Activated CD8-positive, alpha-beta memory T cell treated with anti-CD3 and anti-CD28 coated beads for 24 hours (primary cell): ENCODE results near the gene SUSD6.

Source experiments
- DNase-seq: peaks from one replicate; pipeline ENCODE4 v3.0.0-alpha.2; 2020

Gene SUSD6

DNA sequence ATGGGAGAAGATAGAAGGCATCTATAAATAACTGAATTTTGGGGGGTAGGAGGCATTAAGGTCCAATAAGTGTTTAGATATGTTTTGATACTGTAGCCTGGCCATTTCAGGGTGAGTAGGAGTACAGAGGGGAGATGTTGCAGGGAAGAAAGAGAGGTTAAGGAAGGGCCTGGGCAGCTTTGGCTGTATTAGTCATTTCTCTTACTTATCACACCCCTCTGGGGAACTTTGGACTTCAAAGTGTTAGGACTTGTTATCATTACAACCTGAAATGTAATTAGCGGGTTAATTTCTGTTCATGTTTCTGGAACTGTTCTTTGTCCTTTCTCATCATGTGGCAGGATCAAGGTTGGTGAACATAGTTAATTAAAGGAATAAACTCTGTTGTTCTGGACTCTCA, 40.3 kb downstream of the SUSD6 start:
- DNase-seq: no peak

DNA sequence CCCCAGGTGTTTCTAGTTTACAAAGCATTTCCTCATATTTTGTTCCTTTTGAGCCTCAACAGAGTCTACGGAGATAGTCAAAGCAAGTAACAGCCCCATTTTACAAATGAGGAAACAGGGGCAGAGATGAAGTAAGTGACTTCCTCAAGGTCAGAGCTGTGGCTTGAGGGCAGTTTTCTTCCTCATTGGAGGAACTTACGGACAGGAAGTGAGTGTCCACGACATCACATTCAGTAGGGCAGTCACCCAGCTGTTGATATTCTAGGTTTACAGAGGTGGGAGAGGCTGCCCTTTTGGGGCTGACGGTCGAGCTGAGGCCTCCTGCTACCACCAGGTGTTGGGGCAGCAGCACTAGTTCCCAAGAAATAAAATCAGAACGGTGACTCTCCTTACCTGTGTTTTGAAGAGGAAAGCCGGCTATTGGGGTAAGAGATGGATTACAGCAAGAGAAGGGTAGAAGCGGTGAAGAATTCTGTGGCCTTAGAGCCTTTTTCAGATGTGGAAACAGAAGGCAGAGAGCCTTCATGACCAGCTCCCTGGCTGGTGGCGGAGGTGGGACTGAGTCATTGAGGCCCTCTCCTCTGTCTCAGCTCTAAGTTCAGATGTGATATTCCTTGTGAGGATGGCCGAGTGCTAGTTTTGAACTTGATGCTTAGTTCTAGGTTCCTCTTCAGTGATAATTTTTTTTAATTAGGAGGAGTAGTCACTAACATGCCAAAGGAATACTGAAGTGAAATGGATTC, 41.7 kb downstream of the SUSD6 start:
- DNase-seq: no peak

DNA sequence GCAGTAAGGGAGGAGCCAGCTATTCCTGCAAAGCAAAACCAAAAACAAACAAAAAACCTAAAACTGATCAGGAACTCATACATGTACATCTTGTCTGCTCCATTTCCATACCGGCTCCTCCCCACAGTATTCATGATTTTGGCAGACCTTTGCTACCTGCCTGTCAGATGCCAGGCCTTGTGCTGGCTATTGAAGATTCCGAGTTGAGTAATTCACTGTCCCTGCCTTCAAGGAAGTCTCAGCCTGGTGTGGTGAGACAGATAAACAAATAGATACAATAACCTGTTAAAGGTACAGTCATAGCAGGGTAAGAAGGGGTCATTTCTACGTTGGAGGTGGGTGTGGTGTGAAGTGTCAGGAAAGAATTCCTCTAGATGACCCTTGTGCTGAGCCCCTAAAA, 42.7 kb downstream of the SUSD6 start:
- no peak for DNase-seq

DNA sequence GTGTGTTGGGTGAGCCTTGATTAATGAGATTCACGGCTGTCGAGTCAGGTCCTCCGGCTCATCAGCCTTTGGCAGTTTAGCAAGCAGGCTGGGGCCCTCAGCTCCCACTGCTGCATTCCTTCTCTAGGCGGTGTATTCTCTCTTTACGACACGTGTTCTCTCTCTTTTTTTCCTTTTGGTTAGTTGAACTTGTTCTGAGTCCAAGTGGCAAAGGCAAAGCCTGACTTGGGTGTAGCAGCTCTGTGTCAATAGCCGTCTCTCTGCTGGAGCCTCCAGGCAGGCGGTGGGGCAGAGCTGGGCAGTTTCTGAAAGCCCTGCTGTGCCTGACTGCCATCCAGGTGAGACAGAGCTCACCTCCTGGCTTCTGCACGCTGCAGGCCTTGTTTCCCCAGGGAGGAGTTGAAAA, 46.6 kb downstream of the SUSD6 start:
- DNase-seq: no peak

DNA sequence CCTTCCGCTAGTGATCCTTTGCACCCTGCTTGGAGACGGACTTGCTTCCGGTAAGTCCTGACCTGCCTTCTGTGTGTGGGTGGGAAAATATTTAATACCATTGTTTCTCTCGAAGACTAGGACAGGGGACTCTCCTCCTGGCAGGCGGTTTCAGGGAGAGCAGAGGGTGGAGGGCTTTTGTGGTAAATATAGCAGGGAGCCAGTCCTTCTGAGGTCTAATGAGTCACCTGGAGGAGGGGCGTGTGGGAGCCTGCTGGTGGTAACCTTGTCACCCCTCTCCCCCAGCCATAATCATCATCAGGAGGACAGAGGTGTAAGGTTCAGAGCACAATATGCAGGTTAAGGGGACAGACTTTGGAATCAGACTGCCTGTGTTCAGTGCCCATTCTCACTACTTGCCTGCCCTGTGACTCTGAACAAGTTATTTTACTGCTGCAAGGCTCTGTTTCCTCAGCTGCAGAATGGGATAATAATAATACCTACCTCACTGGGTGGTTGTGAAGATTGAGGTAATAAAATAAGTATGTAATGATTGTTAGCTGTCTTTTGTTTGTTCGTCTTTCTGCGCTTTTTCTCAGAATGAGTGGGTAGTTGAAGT, 47.4 kb downstream of the SUSD6 start:
- no peak for DNase-seq

DNA sequence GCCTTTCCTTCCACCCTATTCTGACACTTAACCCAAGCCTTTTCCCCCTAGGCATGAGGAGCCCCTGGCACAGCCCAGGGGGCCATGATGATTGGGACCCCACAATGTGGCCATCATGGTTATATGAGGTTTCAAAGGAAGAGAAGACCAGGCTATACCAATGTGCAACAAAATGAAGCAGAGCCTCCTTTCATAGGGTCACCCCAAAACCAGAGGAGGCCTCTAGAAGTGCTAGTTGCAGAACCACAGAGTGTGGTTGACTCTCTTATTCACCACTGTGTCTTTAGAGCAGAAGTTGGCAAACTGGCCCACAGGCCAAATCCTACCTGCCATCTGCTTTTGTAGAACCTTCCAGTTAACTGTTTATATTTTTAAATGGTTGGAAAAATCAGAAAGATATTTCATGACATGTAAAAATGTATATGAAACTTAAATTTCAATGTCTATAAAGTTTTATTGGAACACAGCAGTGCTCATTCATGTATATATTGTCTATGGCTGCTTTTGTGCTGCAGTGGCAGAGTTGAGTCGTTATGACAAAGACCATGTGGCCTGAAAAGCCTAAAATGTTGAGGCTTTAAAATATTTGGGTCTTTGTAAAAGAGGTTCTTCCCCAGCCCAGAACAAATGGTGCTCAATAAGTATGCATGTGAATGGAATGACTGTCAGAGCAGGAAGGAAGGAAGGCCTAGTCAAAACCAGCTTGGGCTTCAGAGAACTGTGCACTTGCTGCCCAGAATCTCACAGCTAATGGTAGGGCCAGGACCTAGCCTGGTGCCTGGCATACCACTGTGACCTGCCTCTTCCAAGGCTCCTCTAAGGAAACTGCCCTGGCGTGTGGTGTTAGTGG, 49.2 kb downstream of the SUSD6 start:
- no peak for DNase-seq

DNA sequence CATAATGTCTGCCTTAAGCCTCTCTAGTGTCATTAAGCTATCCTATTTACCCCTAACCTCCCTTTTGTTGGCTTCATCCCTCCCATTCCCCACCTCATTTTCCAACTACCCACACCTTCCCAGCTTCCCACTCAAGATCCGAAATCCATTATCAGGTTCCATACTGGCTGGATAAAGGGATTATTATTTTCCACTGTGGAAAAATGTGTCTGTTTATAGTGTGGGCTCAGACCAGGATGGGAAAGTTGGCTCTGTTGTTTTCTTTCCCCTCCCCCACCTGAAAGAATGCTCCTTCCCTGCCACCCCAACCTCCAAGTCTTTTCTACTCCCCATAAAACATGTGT, 49.8 kb downstream of the SUSD6 start:
- DNase-seq: no peak

DNA sequence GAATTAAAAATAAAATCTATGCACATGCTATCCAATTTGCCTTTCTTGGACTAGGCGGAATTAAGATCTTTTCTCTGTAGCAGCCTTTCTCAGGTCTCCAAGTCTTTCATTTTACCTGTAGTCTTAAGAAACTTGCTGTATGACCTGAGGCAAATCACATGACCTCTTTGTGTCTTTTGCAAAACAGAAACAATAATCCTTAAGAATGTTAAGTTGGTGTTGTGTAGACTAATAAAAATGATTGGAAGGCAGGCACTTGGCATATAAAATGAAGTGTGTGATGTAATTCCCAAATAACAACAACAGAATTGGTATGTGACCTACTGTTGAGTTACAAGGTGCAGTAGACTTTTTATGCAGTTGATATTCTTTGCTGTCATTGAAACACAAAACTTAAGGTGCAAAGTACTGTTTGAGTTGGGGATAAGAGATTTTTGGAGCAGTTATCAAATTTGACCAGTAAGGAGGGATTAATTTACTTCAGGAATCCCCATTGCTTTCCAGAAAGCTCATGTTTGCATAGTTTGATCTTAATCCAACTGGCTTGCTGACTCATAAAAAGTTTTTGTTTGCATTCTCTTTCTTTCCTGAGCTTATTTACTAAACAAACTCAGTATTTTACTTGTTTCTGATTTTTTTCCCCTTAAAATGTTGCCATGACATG, 51.4 kb downstream of the SUSD6 start:
- DNase-seq: no peak

DNA sequence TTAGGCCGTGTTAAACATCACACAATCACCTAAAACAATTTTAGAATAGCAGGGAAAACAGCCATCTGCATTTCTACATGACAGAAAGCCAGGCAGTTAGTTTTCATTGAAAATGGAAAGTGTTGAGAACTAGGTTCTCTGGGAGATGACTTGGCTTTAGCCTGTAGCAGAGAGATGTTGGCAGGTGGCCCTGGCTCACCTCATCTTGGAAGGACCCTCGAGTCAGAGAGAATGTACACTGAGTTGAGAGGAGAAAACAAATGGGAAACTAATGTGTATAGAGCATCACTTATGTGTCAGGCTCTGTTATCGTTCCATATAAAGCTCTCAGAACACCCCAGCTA, 51.9 kb downstream of the SUSD6 start:
- DNase-seq: no peak

DNA sequence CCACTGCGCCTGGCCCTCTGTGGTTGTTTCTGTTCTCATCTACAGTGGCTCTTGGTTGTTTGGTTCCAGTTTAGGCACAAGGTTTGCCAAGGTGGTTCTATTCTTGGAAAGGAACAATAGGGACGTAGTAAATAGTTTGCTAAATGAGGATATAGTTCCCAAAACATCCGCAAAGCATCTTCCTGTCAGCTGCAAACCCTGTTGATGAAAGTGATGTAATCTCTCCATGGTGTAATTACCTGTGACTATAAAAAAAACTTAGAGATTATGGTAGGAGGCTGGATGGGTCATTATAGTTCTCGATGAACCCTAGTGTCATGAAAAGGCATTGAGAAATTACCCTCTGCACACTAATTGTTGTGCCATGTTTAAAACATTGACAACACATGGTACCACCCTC, 52.9 kb downstream of the SUSD6 start:
- no peak for DNase-seq

DNA sequence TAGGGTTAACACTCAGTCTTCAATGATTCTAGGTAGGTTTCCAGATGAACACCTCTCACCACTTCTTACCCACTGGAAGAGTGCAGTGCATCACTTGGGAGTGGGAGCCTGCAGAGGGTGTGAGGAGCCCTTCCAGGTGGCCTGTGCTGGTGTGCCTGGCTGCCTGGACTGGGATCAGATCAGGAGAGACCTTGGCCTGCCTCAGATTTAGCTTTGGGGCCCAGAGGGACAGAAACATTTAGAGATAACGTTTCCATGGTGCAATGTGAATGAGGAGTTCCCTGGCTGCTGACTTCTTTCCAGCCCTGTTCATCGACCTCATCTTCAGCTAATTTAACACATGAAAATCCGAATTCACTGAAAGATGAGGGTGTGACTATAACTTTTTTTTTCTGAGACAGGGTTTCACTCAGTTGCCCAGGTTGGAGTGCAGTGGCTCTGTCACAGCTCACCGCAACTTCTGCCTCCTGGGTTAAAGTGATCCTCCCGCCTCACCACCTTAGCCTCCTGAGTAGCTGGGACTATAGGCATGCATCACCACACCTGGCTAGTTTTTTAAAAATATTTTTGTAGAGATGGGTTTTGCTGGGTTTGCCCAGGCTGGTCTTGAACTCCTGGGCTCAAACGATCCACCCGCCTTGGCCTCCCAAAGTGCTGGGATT, 53.6 kb downstream of the SUSD6 start:
- DNase-seq: no peak

DNA sequence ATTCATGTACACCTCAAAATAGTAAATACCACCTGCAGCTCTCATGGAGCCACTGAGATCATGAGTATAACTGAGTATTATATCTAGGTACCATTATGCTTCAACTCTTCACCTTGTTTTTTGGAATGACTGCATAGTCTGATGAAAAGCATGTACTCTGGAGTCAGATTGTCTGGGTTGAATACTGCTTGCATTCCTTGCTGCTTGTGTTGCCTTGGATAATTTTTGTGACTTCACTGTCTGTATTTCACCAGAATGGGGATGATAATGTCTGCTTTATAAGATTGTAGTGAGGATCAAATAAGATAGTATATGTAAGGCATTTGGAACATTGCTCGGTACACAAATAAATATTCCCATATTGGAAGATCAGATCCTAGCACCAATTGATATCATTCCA, 54.2 kb downstream of the SUSD6 start:
- no peak for DNase-seq

DNA sequence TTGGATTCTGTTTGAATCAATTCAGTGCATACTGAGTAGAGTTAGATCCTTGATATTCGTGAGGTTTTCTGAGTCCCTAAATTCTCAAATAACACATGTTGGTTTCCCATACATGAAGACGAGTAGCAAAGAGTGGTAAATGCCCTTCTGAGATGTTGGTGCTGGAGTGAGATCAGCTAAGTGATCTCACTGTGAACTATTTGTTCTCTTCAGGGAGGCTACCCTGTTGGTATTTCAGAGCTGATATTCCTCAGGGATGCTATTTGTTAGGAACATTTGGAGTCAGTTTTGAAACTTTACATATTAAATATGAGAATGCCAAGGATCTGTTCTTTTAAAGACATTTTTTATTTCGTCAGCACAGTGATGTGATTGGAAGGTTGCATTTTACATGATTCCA, 54.7 kb downstream of the SUSD6 start:
- DNase-seq: no peak

DNA sequence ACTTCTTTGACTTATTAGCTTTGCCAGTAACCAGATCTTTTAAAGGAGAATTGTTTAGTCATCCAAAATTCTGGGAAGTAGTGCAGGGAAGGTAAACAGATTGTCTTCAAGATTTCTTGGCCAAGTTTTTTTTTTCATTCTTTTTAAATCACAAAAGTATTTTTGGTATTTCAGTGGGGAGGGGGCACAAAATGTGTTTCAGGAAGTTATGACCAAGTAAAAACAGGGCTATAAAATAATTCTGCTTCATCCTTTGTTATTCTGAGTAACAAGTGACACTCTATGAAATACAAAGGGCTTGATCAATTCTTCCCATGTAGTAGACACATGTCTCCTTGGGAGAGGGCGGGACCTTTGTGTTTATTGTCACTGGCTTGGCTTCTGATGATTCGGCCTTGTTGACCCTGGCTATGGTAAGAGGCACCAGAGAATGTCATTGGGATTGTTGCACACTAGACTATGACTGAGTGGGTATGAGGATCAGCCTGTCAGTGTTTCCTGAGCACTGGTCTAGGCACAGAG, 55.4 kb downstream of the SUSD6 start:
- DNase-seq: no peak

DNA sequence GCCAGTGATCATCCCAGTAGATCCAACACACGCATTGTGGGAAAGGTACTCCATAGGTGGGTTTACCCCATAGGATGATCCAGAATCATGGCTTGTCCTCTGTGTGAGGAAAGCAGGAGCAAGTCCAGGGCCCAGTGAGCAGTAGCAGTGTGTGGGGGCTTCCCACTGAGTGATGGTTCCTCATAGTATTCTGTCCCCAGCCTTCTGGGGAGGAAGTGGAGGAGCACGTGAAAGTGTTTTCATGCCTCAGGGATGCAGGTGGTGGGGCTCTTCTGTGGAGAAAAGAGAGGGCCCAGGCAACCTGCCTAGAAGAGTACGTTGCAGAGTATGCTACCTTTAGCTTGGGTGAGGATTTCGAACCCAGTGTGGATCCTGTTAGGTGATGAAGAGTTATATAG, 56.5 kb downstream of the SUSD6 start:
- DNase-seq: no peak

DNA sequence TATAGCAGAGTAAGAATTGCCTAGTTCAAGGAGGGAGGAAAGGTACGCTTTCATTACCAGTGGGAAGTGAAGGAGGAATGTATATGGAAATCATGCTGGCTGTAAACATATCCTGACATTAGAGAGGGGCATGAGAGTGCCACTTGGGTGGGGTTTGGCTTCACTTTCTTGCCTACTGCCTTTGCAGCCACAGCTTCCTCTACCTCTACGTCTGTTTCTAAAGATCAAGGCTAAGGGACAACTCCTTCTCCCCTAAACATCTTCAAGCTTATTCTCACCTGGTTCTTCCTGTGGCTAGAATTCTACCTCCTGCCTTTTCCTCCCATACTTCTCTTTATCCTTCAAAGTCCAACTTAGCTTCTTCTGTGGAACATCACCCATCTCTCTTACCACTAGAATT, 58.0 kb downstream of the SUSD6 start:
- DNase-seq: no peak

DNA sequence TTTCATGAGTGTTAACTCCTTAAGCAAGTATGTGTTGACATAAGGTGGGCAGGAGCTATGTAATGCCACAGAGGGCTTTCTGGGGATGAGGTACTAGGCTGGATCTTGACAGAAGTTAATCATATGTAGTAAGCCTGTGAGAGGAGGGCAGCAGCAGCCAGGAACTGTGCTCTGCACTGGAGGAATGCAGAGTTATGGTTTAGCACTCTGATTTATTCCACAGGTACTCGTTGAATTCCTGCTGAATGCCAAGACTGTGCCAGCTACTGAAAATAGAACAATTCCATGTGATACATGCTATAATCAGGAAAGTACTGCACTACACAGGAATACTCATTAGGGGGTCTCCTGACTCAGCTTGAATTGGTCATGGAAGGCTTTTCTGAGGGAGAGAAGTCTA, 58.7 kb downstream of the SUSD6 start:
- no peak for DNase-seq

DNA sequence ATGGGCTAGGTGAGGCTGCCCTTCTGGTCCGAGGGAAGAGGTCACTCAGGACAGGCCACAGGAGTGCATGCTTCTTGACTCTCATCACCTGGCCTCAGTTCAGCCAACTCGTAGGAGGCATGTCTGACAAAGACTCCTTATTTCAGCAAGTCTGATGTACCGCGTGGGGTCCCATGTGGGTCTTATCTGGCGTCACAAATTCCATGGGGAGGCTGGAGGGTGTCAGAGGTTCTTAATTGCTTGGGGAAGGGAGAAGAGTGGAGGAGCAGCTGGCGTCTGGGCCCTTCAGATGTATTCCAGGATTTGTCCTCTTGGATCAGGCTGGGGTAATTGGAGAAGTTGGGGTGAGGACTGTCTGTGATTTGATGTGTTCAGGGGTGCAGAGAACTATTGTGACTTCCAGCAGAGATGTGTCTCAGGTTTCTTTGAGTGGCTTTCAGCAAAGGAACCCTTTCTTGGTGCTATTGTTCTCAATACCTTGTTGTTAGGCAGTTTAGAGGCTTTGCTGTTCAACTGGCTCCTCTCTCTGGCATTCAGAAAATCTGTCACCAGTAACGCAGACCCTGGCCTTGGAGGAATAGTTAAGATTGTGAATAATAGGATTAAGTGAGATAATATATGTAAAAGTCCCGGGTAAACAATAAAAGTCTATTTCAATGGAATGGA, 60.1 kb downstream of the SUSD6 start:
- DNase-seq: no peak

DNA sequence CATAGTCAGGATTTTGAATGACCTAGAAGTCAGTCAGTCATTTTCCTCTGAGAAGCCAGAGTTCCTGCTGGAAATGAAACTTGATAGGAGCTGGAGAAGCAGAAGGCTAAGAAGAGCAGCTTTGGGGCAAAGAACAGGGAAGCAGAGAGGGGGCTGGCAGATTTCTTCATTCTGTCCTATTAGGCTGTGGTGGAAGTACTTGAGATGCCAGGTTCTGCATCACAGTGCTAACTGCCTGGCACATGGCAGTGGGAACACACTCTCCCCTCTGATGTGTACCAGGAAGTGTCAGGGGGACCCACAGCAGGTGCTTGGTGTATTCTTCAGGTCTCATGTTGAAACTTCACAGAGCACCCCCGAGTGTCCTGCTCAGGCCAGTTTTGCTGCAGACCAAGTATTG, 61.0 kb downstream of the SUSD6 start:
- no peak for DNase-seq

DNA sequence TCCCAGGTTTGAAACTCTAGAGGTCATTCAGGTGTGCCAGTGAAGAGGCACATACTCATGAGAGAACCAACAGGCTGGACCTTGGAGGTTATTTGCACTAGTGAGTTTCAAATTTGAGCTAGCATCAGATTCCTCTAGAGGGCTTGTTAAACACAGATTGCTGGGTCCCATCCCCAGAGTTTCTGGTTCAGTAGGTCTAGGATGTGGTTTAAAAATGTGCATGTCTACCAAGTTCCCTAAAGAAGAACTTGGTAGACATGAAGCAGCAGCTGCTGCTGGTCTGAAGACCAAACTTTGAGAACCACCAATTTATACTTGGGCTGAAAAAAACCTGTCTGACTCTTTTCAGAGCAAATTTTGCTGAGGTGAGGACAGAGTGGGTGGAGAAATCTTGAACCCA, 61.7 kb downstream of the SUSD6 start:
- DNase-seq: no peak

DNA sequence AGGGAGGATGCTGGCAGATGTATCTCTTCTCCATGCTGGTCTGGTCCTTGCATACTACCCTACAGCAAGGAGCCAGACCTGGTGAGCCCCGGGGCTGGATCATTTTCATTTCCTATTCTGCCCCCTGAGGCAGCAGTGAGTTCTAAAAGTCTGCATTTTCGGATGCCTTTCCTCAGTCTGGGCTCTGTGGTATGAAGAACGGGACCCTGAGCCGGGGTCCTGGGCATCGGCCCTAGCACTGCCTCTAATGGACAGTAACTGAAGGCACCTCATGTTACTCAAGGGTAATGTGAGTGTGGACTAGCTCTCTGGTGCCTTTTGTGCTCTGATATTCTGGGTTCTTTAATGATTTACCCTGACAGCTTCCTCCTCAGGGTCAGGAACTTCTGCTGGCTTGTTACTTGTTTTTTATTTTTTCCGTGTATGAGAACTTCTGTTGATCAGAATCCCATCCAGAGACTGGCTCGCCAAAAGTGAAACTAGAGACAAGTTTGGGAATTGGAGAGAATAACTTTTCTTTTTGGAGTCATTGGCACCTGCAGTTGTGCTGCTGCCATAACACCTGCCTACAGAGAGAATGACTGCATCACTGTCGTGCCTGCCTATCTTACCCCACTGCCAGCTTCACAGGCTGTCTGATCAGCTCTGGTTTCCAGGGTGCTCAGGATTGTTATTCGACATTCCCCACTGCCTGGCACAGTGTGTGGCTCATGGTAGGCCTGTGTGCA, 62.3 kb downstream of the SUSD6 start:
- DNase-seq: no peak
